ENCODE data around the gene KCNK16. TPM values are rescaled to one million over a fixed set of nuclear protein-coding genes. Genes with fewer than 3 reads are reported as not detected.

KCNK16 gene
- total RNA-seq, 8 experiments from 2014 or later: 0.45 TPM; not detected in 7

GRCh38 chr6:39357998-39358686 is 35.6 kb upstream of the KCNK16 start:
- ATAC-seq (replicated peaks in 6 of 8): peak in 4 of 8 experiments; percentile 21 to 59 (median 42)
- in situ Hi-C loops (cut with MboI; ENCODE audit: low pct_unique_long_range_greater_than_20kb in 2 of 9, low sequenced_read_pairs in 9 of 9, unreplicated experiment in 9 of 9): loop anchor here in 8 of 9 experiments (25.0 kb wide), 6 partner anchors 529 to 1704 kb away; partner anchors contain the start of genes APOBEC2 (in 3 of the 8), NFYA (in 3 of the 8), OARD1 (in 3 of the 8) and TSPO2 (in 1 of the 8)
- WGBS, 10 experiments: 41 to 90% (median 65%) methylated on average over 2 to 6 of the region's 7 CpGs; no CpG with 5 or more reads in 4 of the 10 experiments
- Histone ChIP-seq H3K27ac (no peak overlapping the region), H3K4me3 (no peak overlapping the region), H3K4me1 (replicated peaks in 1 of 2) (peaks cover 4% of the 10 kb centered on the region in 2 donors)

GRCh38 chr6:39353698-39354315 is 31.3 kb upstream of the KCNK16 start:
- WGBS, 10 experiments: 20 to 88% (median 72%) methylated on average over 1 to 6 of the region's 7 CpGs; no CpG with 5 or more reads in 5 of the 10 experiments
- Histone ChIP-seq H3K4me3 (no peak overlapping the region), H3K4me1 (replicated peaks in 1 of 2) (no peaks in the 10 kb centered on the region), H3K27ac (no peak overlapping the region)
- in situ Hi-C loops (cut with MboI; ENCODE audit: low pct_unique_long_range_greater_than_20kb in 2 of 9, low sequenced_read_pairs in 9 of 9, unreplicated experiment in 9 of 9): loop anchor here in 8 of 9 experiments (25.0 kb wide), 6 partner anchors 533 to 1708 kb away; partner anchors contain the start of genes APOBEC2 (in 3 of the 8), NFYA (in 3 of the 8), OARD1 (in 3 of the 8) and TSPO2 (in 1 of the 8)
- ATAC-seq (replicated peaks in 6 of 8): no peak

GRCh38 chr6:39350723-39351505 is 28.4 kb upstream of the KCNK16 start:
- 48 to 94% (median 86%) methylated on average over 1 to 6 of the region's 13 CpGs; no CpG with 5 or more reads in 3 of the 10 experiments for WGBS, 10 experiments
- Histone ChIP-seq H3K27ac (no peak overlapping the region), H3K4me3 (no peak overlapping the region), H3K4me1 (replicated peaks in 1 of 2) (no peaks in the 10 kb centered on the region)
- no peak for ATAC-seq (replicated peaks in 6 of 8)
- in situ Hi-C loops (cut with MboI; ENCODE audit: low pct_unique_long_range_greater_than_20kb in 2 of 9, low sequenced_read_pairs in 9 of 9, unreplicated experiment in 9 of 9): loop anchor here in 8 of 9 experiments (25.0 kb wide), 6 partner anchors 536 to 1711 kb away; partner anchors contain the start of genes APOBEC2 (in 3 of the 8), NFYA (in 3 of the 8), OARD1 (in 3 of the 8) and TSPO2 (in 1 of the 8)

- Histone ChIP-seq H3K27ac (no peak overlapping the region), H3K4me1 (replicated peaks in 1 of 2) (no peaks in the 10 kb centered on the region), H3K4me3 (no peak overlapping the region)
- in situ Hi-C loops (cut with MboI; ENCODE audit: low pct_unique_long_range_greater_than_20kb in 2 of 9, low sequenced_read_pairs in 9 of 9, unreplicated experiment in 9 of 9): no loop called here
- WGBS, 10 experiments: 50 to 100% (median 87%) methylated on average over 1 to 9 of the region's 15 CpGs; no CpG with 5 or more reads in 5 of the 10 experiments
- ATAC-seq (replicated peaks in 6 of 8): no peak
These were observed 26.2 kb upstream of the KCNK16 start for GRCh38 chr6:39348740-39349139.

DNA sequence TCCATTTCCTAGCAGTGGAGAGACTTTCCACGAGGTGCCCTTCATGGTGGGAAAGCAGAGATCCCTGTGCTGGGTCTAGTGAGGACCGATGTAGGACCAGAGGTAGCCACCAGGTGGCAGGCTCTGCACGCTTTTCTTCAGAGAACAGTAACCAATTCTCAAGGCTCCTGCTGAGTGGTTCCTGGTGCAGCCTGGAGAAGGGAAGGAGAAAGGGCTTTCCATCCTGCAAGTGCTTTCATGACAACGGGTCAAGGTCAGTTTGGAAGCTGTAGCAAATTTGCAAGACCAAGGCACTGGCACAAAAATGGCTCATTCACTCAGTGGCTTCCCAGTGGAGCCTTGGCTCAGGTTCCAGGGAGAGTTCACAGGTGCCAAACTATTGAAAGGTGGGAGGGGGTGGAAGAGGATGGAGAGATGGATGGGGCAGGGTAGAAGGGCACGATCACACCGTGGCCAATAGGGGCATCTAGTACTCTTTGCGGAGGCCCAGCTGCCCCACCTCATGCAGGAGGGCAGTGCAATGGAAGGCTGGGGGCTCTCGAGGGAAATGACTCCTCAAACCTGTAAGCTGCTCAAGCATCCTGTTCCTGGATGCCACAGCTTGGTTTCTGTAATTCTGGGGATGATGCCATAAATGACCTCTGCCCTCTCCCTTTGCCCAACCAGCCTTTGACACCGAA is 25.5 kb upstream of the KCNK16 start:
- Histone ChIP-seq H3K4me3 (no peak overlapping the region), H3K4me1 (replicated peaks in 1 of 2) (no peaks in the 10 kb centered on the region), H3K27ac (no peak overlapping the region)
- WGBS, 10 experiments: 0 to 100% (median 53%) methylated on average over 1 to 4 of the region's 9 CpGs; no CpG with 5 or more reads in 4 of the 10 experiments
- ATAC-seq (replicated peaks in 6 of 8): peak; percentile 67 to 97 (median 85)
- in situ Hi-C loops (cut with MboI; ENCODE audit: low pct_unique_long_range_greater_than_20kb in 2 of 9, low sequenced_read_pairs in 9 of 9, unreplicated experiment in 9 of 9): no loop called here

DNA sequence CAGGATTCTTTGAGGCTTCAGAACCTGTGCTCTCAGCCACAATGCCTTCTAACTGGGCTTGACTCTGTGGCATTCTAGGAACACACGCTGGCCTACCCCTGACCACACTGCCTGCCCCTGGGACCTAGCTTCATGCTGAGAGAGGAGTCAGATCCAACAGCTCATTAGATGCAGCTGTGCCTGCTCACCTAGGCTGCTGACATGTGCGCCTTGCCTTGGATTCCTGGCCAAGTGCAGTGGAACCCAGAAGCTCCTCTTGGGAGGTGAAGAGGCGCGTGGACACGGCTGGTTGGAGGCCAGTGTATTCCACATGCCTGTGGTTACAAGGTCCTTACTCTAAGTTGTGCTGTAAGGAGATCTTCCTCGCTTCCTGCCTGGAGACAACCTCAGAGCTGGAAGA is 24.7 kb upstream of the KCNK16 start:
- ATAC-seq (replicated peaks in 6 of 8): no peak
- no peak overlapping the region for H3K4me3 ChIP-seq
- in situ Hi-C loops (cut with MboI; ENCODE audit: low pct_unique_long_range_greater_than_20kb in 2 of 9, low sequenced_read_pairs in 9 of 9, unreplicated experiment in 9 of 9): no loop called here
- no peak overlapping the region for H3K27ac ChIP-seq
- 0 to 100% (median 50%) methylated on average over 1 to 4 of the region's 6 CpGs; no CpG with 5 or more reads in 4 of the 10 experiments for WGBS, 10 experiments
- no peaks in the 10 kb centered on the region for H3K4me1 ChIP-seq (replicated peaks in 1 of 2)

GRCh38 chr6:39344821-39345280 is 22.3 kb upstream of the KCNK16 start:
- H3K4me1 ChIP-seq (replicated peaks in 1 of 2): peaks cover 7 to 9% of the 10 kb centered on the region in 2 donors
- in situ Hi-C loops (cut with MboI; ENCODE audit: low pct_unique_long_range_greater_than_20kb in 2 of 9, low sequenced_read_pairs in 9 of 9, unreplicated experiment in 9 of 9): no loop called here
- no peak overlapping the region for H3K27ac ChIP-seq
- no peak overlapping the region for H3K4me3 ChIP-seq
- peak in 1 of 8 experiments; percentile 31 for ATAC-seq (replicated peaks in 6 of 8)
- 40 to 94% (median 67%) methylated on average over 2 to 4 of the region's 7 CpGs; no CpG with 5 or more reads in 6 of the 10 experiments for WGBS, 10 experiments

GRCh38 chr6:39343396-39343870 is 20.9 kb upstream of the KCNK16 start:
- Histone ChIP-seq H3K4me3 (no peak overlapping the region), H3K27ac (no peak overlapping the region), H3K4me1 (replicated peaks in 1 of 2) (peaks cover 16 to 22% of the 10 kb centered on the region in 2 donors)
- in situ Hi-C loops (cut with MboI; ENCODE audit: low pct_unique_long_range_greater_than_20kb in 2 of 9, low sequenced_read_pairs in 9 of 9, unreplicated experiment in 9 of 9): no loop called here
- peak in 2 of 8 experiments; percentile 41 to 47 for ATAC-seq (replicated peaks in 6 of 8)
- WGBS, 10 experiments: 76 to 100% (median 86%) methylated on average over 1 to 8 of the region's 9 CpGs; no CpG with 5 or more reads in 4 of the 10 experiments

GRCh38 chr6:39342692-39343395 is 20.3 kb upstream of the KCNK16 start:
- no peak overlapping the region for H3K4me3 ChIP-seq
- H3K4me1 ChIP-seq (replicated peaks in 1 of 2): peaks cover 16 to 23% of the 10 kb centered on the region in 2 donors
- no peak for ATAC-seq (replicated peaks in 6 of 8)
- in situ Hi-C loops (cut with MboI; ENCODE audit: low pct_unique_long_range_greater_than_20kb in 2 of 9, low sequenced_read_pairs in 9 of 9, unreplicated experiment in 9 of 9): no loop called here
- WGBS, 10 experiments: 40 to 100% (median 80%) methylated on average over 1 to 3 of the region's 14 CpGs; no CpG with 5 or more reads in 5 of the 10 experiments
- no peak overlapping the region for H3K27ac ChIP-seq

DNA sequence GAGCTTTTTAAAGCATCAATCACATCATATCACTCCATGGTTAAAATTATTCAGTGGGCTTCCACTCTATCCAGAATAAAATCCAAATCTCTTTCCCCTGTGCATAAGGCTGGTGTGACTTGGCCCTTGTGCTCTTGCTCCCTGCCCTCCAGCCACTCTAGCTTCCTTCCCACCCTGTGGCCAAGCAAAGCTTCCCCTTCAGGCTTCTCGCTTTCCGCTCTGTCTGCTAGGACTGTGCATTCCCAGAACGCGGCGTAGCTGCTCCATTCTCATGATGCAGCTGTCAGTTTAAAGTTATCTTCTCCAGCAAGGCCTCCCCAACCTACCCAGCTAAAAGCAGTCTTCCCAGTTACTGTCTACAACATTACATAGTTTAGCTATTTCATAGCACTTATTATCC is 19.4 kb upstream of the KCNK16 start:
- in situ Hi-C loops (cut with MboI; ENCODE audit: low pct_unique_long_range_greater_than_20kb in 2 of 9, low sequenced_read_pairs in 9 of 9, unreplicated experiment in 9 of 9): no loop called here
- Histone ChIP-seq H3K27ac (no peak overlapping the region), H3K4me3 (no peak overlapping the region), H3K4me1 (replicated peaks in 1 of 2) (peaks cover 16 to 23% of the 10 kb centered on the region in 2 donors)
- ATAC-seq (replicated peaks in 6 of 8): no peak
- 88 to 100% (median 100%) methylated on average over 2 to 5 of the region's 5 CpGs; no CpG with 5 or more reads in 5 of the 10 experiments for WGBS, 10 experiments

- in situ Hi-C loops (cut with MboI; ENCODE audit: low pct_unique_long_range_greater_than_20kb in 2 of 9, low sequenced_read_pairs in 9 of 9, unreplicated experiment in 9 of 9): no loop called here
- ATAC-seq (replicated peaks in 6 of 8): no peak
- Histone ChIP-seq H3K27ac (no peak overlapping the region), H3K4me1 (replicated peaks in 1 of 2) (peaks cover 18 to 26% of the 10 kb centered on the region in 2 donors), H3K4me3 (no peak overlapping the region)
- WGBS, 10 experiments: 0 to 94% (median 84%) methylated on average over 1 to 3 of the region's 3 CpGs; no CpG with 5 or more reads in 5 of the 10 experiments
These were observed 18.9 kb upstream of the KCNK16 start for GRCh38 chr6:39341352-39341751.
